GM19351 (cell line): ENCODE results near the gene SNCB.
A peak's percentile ranks its signal among the peaks of the same experiment; 100 is the strongest.

ENCODE experiments used
- ATAC-seq: cut with Tn5 transposase; IDR thresholded peaks from one replicate; pipeline ENCODE4 v1.9.1; 2021; ENCODE audit warnings: mild to moderate bottlenecking, moderate library complexity; ENCODE audit not compliant: unreplicated experiment

Gene SNCB

GRCh38 chr5:176629853-176630680 lies at the start of gene SNCB, which contains the start of gene EIF4E1B:
SNCB (minus strand) TSS chr5:176630534; CDS start chr5:176629654, 880 bp downstream.
EIF4E1B (plus strand) TSS chr5:176630675; CDS start chr5:176642788, 12,113 bp downstream.
- peak; percentile 91 for ATAC-seq

- ATAC-seq = no peak
Observed at GRCh38 chr5:176679365-176680225, 49.3 kb upstream of the SNCB start.

GRCh38 chr5:176678584-176678983 lies 48.2 kb upstream of the SNCB start:
- ATAC-seq = no peak

- no peak for ATAC-seq
Observed at GRCh38 chr5:176677209-176677939, 47.0 kb upstream of the SNCB start.

- ATAC-seq = peak; percentile 61
Observed at GRCh38 chr5:176676361-176676824, 46.1 kb upstream of the SNCB start.

- ATAC-seq = no peak
Observed at GRCh38 chr5:176675676-176676360, 45.5 kb upstream of the SNCB start.

- no peak for ATAC-seq
Observed at GRCh38 chr5:176674799-176675198, 44.5 kb upstream of the SNCB start.

GRCh38 chr5:176673651-176674583 lies 43.6 kb upstream of the SNCB start:
- no peak for ATAC-seq

- ATAC-seq = no peak
Observed at GRCh38 chr5:176671890-176672747, 41.8 kb upstream of the SNCB start.

GRCh38 chr5:176671399-176671798 lies 41.1 kb upstream of the SNCB start:
- no peak for ATAC-seq

- ATAC-seq = no peak
Observed at GRCh38 chr5:176670449-176670848, 40.1 kb upstream of the SNCB start.

GRCh38 chr5:176667637-176668036 lies 37.3 kb upstream of the SNCB start:
- ATAC-seq = no peak

GRCh38 chr5:176665517-176665916 lies 35.2 kb upstream of the SNCB start:
- ATAC-seq = no peak

GRCh38 chr5:176664886-176665285 lies 34.6 kb upstream of the SNCB start:
- no peak for ATAC-seq

- ATAC-seq = no peak
Observed at GRCh38 chr5:176664479-176664878, 34.1 kb upstream of the SNCB start.

- no peak for ATAC-seq
Observed at GRCh38 chr5:176663566-176663965, 33.2 kb upstream of the SNCB start.

GRCh38 chr5:176662371-176663333 lies 32.3 kb upstream of the SNCB start:
- ATAC-seq = no peak
